SHP77 (cell line): ENCODE data around the gene IGF2.
A peak's percentile ranks its signal among the peaks of the same experiment; 100 is the strongest.
"Not testable (repeated sequence)": the region's sequence is repeated elsewhere in the genome, so short reads cannot be mapped to it uniquely, and the experiment has no call there.

Source experiments
- DNase-seq, 2 experiments: peaks; one replicate each; lab custom pipeline; 2025; lab: John Stamatoyannopoulos, UW

IGF2 gene

GRCh38 chr11:2139123-2139521 lies at the start of gene IGF2:
IGF2 (minus strand) TSS chr11:2139389; CDS start chr11:2135523, 3,866 bp downstream.
- no peak for DNase-seq

- DNase-seq: no peak
These were observed 49.6 kb upstream of the IGF2 start for GRCh38 chr11:2188745-2189144.

GRCh38 chr11:2187280-2187707 lies 48.1 kb upstream of the IGF2 start:
- DNase-seq: no peak

GRCh38 chr11:2186669-2187279 lies 47.6 kb upstream of the IGF2 start:
- peak; percentile 31 to 59 for DNase-seq

GRCh38 chr11:2185324-2186085 lies 46.3 kb upstream of the IGF2 start:
- DNase-seq: no peak

- no peak for DNase-seq
These were observed 43.7 kb upstream of the IGF2 start for GRCh38 chr11:2182692-2183474.

GRCh38 chr11:2182075-2182474 lies 42.9 kb upstream of the IGF2 start:
- no peak for DNase-seq

- no peak for DNase-seq
These were observed 41.7 kb upstream of the IGF2 start for GRCh38 chr11:2180789-2181370.

GRCh38 chr11:2180347-2180746 lies 41.2 kb upstream of the IGF2 start:
- no peak for DNase-seq

- DNase-seq: no peak
These were observed 40.3 kb upstream of the IGF2 start for GRCh38 chr11:2179516-2179915.

GRCh38 chr11:2178906-2179494 lies 39.8 kb upstream of the IGF2 start:
- DNase-seq: no peak

- DNase-seq: not testable (repeated sequence)
These were observed 39.0 kb upstream of the IGF2 start for GRCh38 chr11:2178055-2178773.

- DNase-seq: no peak
These were observed 37.9 kb upstream of the IGF2 start for GRCh38 chr11:2177076-2177475.

- DNase-seq: no peak
These were observed 37.3 kb upstream of the IGF2 start for GRCh38 chr11:2176389-2176900.

- DNase-seq: no peak
These were observed 36.5 kb upstream of the IGF2 start for GRCh38 chr11:2175659-2176058.

GRCh38 chr11:2174361-2174760 lies 35.2 kb upstream of the IGF2 start:
- no peak for DNase-seq

GRCh38 chr11:2173761-2174160 lies 34.6 kb upstream of the IGF2 start:
- DNase-seq: no peak

- no peak for DNase-seq
These were observed 34.0 kb upstream of the IGF2 start for GRCh38 chr11:2173150-2173693.

- no peak for DNase-seq
These were observed 33.5 kb upstream of the IGF2 start for GRCh38 chr11:2172676-2173075.

- no peak for DNase-seq
These were observed 32.4 kb upstream of the IGF2 start, which contains the start of gene TH for GRCh38 chr11:2171591-2172003. TH (minus strand) TSS chr11:2171815; CDS start chr11:2171786, 29 bp downstream.
